Activated naive CD4-positive, alpha-beta T cell treated with anti-CD3 and anti-CD28 coated beads, Interleukin-2, amount 50 U/mL, for 24 hours (primary cell): ENCODE data around the gene PPFIA1.
"Not testable (repeated sequence)": the region's sequence is repeated elsewhere in the genome, so short reads cannot be mapped to it uniquely, and the experiment has no call there.

Experiments used
- H3K27ac Mint-ChIP-seq: one replicate; pipeline ENCODE4 v1.8.0; 2021; ENCODE audit warnings: mild to moderate bottlenecking, mixed read lengths
- H3K27me3 Mint-ChIP-seq: one replicate; pipeline ENCODE4 v1.8.0; 2021; ENCODE audit warnings: mixed read lengths
- H3K36me3 Mint-ChIP-seq: one replicate; pipeline ENCODE4 v1.8.0; 2021; ENCODE audit warnings: mixed read lengths
- H3K4me1 Mint-ChIP-seq: one replicate; pipeline ENCODE4 v1.8.0; 2021; ENCODE audit warnings: mixed read lengths
- H3K4me3 Mint-ChIP-seq: one replicate; pipeline ENCODE4 v1.8.0; 2021; ENCODE audit warnings: mild to moderate bottlenecking, mixed read lengths
- H3K9me3 Mint-ChIP-seq: one replicate; pipeline ENCODE4 v1.8.0; 2021; ENCODE audit warnings: mixed read lengths

Gene PPFIA1

GRCh38 chr11:70323806-70324205 lies 53.3 kb downstream of the PPFIA1 start:
- Mint-ChIP-seq H3K9me3 (no peaks in the 10 kb centered on the region), H3K4me3 (no peak overlapping the region), H3K27ac (no peak overlapping the region), H3K36me3 (peaks cover 12% of the 10 kb centered on the region), H3K27me3 (no peaks in the 10 kb centered on the region), H3K4me1 (no peaks in the 10 kb centered on the region)

GRCh38 chr11:70324376-70325115 lies 54.1 kb downstream of the PPFIA1 start:
- Mint-ChIP-seq H3K9me3 (no peaks in the 10 kb centered on the region), H3K36me3 (peaks cover 12% of the 10 kb centered on the region), H3K27me3 (no peaks in the 10 kb centered on the region), H3K4me3 (no peak overlapping the region), H3K4me1 (no peaks in the 10 kb centered on the region), H3K27ac (no peak overlapping the region)

GRCh38 chr11:70325824-70326223 lies 55.3 kb downstream of the PPFIA1 start:
- no peaks in the 10 kb centered on the region for H3K27me3 Mint-ChIP-seq
- no peak overlapping the region for H3K4me3 Mint-ChIP-seq
- H3K27ac Mint-ChIP-seq: no peak overlapping the region
- no peaks in the 10 kb centered on the region for H3K4me1 Mint-ChIP-seq
- peaks cover 16% of the 10 kb centered on the region for H3K36me3 Mint-ChIP-seq
- H3K9me3 Mint-ChIP-seq: no peaks in the 10 kb centered on the region

DNA sequence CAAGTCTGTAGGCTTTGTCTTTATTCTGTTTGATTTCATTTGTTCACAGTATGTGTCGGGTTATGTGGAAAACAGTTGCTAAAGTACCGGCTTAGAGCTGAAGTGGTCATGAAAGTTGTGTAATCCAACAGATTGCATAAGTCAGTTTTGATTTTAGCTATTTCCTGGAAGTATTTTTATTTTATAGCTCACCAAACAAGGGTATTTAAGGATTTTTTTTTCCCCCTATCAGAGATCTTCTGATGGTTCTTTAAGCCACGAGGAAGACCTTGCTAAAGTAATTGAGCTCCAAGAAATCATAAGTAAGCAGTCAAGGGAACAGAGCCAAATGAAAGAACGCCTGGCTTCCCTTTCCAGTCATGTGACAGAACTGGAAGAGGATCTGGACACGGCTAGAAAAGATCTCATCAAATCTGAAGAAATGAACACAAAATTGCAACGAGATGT lies 55.9 kb downstream of the PPFIA1 start:
- Mint-ChIP-seq H3K4me3 (no peak overlapping the region), H3K9me3 (no peaks in the 10 kb centered on the region), H3K27me3 (no peaks in the 10 kb centered on the region), H3K36me3 (peaks cover 16% of the 10 kb centered on the region), H3K4me1 (no peaks in the 10 kb centered on the region), H3K27ac (no peak overlapping the region)

GRCh38 chr11:70326833-70327232 lies 56.3 kb downstream of the PPFIA1 start:
- Mint-ChIP-seq H3K4me1 (no peaks in the 10 kb centered on the region), H3K36me3 (peaks cover 16% of the 10 kb centered on the region), H3K4me3 (no peak overlapping the region), H3K27me3 (no peaks in the 10 kb centered on the region), H3K9me3 (no peaks in the 10 kb centered on the region), H3K27ac (no peak overlapping the region)

DNA sequence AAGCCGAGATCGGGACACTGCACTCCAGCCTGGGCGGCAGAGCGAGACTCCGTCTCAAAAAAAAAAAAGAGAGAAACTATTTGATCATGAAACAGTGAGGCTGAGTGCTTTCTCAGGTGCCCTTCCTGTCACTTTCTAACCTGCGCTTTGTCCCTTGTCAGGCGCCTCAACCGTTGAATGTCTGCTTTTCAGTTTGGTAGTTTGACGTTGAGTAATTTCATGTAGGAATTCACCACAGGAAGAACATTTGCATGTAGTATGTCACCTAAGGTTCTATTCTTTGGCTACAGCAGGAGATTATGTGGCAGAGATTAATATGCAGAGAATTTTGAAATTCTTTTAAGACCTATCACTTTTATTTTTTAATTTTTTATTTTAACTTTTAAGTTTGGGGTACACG lies 57.2 kb downstream of the PPFIA1 start:
- Mint-ChIP-seq H3K27ac (no peak overlapping the region), H3K36me3 (peaks cover 16% of the 10 kb centered on the region), H3K4me3 (no peak overlapping the region), H3K9me3 (no peaks in the 10 kb centered on the region), H3K27me3 (no peaks in the 10 kb centered on the region), H3K4me1 (no peaks in the 10 kb centered on the region)

GRCh38 chr11:70328556-70328955 lies 58.1 kb downstream of the PPFIA1 start:
- no peak overlapping the region for H3K4me3 Mint-ChIP-seq
- peaks cover 19% of the 10 kb centered on the region for H3K36me3 Mint-ChIP-seq
- H3K27ac Mint-ChIP-seq: no peak overlapping the region
- no peaks in the 10 kb centered on the region for H3K4me1 Mint-ChIP-seq
- H3K27me3 Mint-ChIP-seq: no peaks in the 10 kb centered on the region
- no peaks in the 10 kb centered on the region for H3K9me3 Mint-ChIP-seq

- H3K4me1 Mint-ChIP-seq, H3K4me3 Mint-ChIP-seq, H3K27me3 Mint-ChIP-seq, H3K9me3 Mint-ChIP-seq, H3K27ac Mint-ChIP-seq: not testable (repeated sequence)
- peaks cover 23% of the 10 kb centered on the region for H3K36me3 Mint-ChIP-seq
Observed at GRCh38 chr11:70331320-70331843, 60.9 kb downstream of the PPFIA1 start.

DNA sequence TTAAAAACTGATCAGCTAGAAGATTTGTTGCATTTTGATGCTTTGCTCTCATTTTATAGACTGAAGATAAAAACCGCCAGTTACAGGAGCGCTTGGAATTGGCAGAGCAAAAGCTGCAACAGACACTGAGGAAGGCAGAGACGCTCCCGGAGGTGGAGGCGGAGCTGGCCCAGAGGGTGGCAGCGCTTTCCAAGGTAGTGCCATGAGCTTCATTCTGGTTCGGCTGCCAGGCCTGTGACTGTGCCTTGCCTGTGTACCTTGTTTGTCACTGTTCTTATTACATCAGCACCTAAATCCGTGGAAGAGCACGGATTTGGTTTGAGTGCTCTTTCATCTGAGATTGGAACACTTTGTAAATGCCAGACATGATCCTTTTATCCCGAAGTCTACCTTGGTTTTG lies 61.4 kb downstream of the PPFIA1 start:
- Mint-ChIP-seq H3K27ac (no peak overlapping the region), H3K9me3 (no peaks in the 10 kb centered on the region), H3K36me3 (peaks cover 26% of the 10 kb centered on the region), H3K4me3 (no peak overlapping the region), H3K4me1 (no peaks in the 10 kb centered on the region), H3K27me3 (no peaks in the 10 kb centered on the region)

DNA sequence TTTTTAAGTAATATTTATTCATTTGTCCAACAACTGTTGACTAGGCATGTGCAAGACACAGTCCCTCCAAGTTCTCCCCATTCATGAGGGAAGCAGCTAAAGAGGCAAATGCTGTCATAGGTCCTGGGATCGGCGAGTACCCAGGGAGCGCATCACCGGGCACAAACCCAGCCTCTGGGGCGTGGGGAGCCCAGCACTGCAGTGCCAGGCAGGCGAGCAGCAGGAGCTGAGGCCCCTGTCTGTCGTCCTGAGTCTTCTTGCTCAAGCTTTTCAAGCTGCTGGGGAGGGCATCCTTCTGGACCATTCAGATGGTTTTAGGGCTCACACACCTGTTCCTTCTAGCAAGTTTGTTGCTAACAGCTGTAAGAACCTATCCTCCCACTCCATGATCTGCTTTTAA lies 62.1 kb downstream of the PPFIA1 start:
- Mint-ChIP-seq H3K36me3 (peaks cover 27% of the 10 kb centered on the region), H3K4me3 (no peak overlapping the region), H3K27ac (no peak overlapping the region), H3K9me3 (no peaks in the 10 kb centered on the region), H3K27me3 (no peaks in the 10 kb centered on the region), H3K4me1 (no peaks in the 10 kb centered on the region)

- Mint-ChIP-seq H3K4me1 (no peaks in the 10 kb centered on the region), H3K36me3 (peaks cover 26% of the 10 kb centered on the region), H3K4me3 (no peak overlapping the region), H3K27ac (no peak overlapping the region), H3K27me3 (no peaks in the 10 kb centered on the region), H3K9me3 (no peaks in the 10 kb centered on the region)
Observed at GRCh38 chr11:70333261-70333660, 62.8 kb downstream of the PPFIA1 start.

GRCh38 chr11:70334351-70334995 lies 64.0 kb downstream of the PPFIA1 start:
- Mint-ChIP-seq H3K4me3 (no peak overlapping the region), H3K27ac (no peak overlapping the region), H3K27me3 (no peaks in the 10 kb centered on the region), H3K9me3 (no peaks in the 10 kb centered on the region), H3K4me1 (no peaks in the 10 kb centered on the region), H3K36me3 (peaks cover 26% of the 10 kb centered on the region)

DNA sequence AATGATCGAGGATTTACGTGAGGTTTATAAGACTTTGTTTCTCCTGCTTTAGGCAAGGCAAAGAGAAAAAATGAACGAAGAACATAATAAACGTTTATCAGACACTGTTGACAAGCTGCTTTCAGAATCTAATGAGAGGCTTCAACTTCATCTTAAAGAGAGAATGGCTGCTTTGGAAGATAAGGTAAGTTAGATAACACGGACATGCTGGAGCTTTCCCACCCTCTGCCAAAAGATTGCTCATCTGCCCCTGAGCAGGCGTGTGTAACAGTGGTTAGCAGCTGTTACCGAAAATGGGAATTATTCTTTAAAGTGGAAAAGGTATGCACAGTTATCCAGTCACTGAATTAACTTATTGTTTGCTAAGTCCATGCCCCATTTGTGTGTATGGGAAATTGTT lies 65.0 kb downstream of the PPFIA1 start:
- Mint-ChIP-seq H3K4me3 (no peak overlapping the region), H3K9me3 (no peaks in the 10 kb centered on the region), H3K36me3 (peaks cover 22% of the 10 kb centered on the region)

GRCh38 chr11:70338594-70338993 lies 68.1 kb downstream of the PPFIA1 start:
- Mint-ChIP-seq H3K36me3 (peaks cover 27% of the 10 kb centered on the region), H3K4me3 (no peak overlapping the region), H3K27me3 (no peaks in the 10 kb centered on the region), H3K27ac (no peak overlapping the region), H3K4me1 (no peaks in the 10 kb centered on the region), H3K9me3 (no peaks in the 10 kb centered on the region)

More for the DNA sequence above, 65.0 kb downstream of the PPFIA1 start:
- Mint-ChIP-seq H3K27me3 (no peaks in the 10 kb centered on the region), H3K4me1 (no peaks in the 10 kb centered on the region), H3K27ac (no peak overlapping the region)

- H3K27ac Mint-ChIP-seq: no peak overlapping the region
- no peaks in the 10 kb centered on the region for H3K4me1 Mint-ChIP-seq
- H3K4me3 Mint-ChIP-seq: no peak overlapping the region
- H3K27me3 Mint-ChIP-seq: no peaks in the 10 kb centered on the region
- H3K36me3 Mint-ChIP-seq: peaks cover 23% of the 10 kb centered on the region
- H3K9me3 Mint-ChIP-seq: no peaks in the 10 kb centered on the region
Observed at GRCh38 chr11:70339066-70339465, 68.6 kb downstream of the PPFIA1 start.

- no peak overlapping the region for H3K4me3 Mint-ChIP-seq
- no peak overlapping the region for H3K27ac Mint-ChIP-seq
- no peaks in the 10 kb centered on the region for H3K27me3 Mint-ChIP-seq
- H3K36me3 Mint-ChIP-seq: peaks cover 18% of the 10 kb centered on the region
- no peaks in the 10 kb centered on the region for H3K9me3 Mint-ChIP-seq
- H3K4me1 Mint-ChIP-seq: no peaks in the 10 kb centered on the region
Observed at GRCh38 chr11:70341881-70342429, 71.5 kb downstream of the PPFIA1 start.
